Transverse colon (tissue), 3 donors: ENCODE results near the gene VANGL1.

ENCODE experiments used
- POLR2A ChIP-seq: fragments of 450-650 bp; IDR thresholded peaks from one replicate; pipeline ENCODE4 v1.6.1; 2016; ENCODE audit warnings: antibody characterized with exemption, mild to moderate bottlenecking, moderate library complexity
- TF ChIP-seq, protein P1 (sequence below), 5 experiments: fragments of 200-600 bp in 3 of 5; fragments of 450-650 bp in 2 of 5; sonication (generic) in 3 of 5; IDR thresholded peaks; 1 replicate in 2 of 5; 2 replicates in 3 of 5; pipeline ENCODE4 v1.5.1; 2016 to 2017; ENCODE audit warnings: antibody characterized with exemption in 5 of 5, inconsistent platforms in 3 of 5, mild to moderate bottlenecking in 2 of 5, moderate library complexity in 1 of 5

DNA sequence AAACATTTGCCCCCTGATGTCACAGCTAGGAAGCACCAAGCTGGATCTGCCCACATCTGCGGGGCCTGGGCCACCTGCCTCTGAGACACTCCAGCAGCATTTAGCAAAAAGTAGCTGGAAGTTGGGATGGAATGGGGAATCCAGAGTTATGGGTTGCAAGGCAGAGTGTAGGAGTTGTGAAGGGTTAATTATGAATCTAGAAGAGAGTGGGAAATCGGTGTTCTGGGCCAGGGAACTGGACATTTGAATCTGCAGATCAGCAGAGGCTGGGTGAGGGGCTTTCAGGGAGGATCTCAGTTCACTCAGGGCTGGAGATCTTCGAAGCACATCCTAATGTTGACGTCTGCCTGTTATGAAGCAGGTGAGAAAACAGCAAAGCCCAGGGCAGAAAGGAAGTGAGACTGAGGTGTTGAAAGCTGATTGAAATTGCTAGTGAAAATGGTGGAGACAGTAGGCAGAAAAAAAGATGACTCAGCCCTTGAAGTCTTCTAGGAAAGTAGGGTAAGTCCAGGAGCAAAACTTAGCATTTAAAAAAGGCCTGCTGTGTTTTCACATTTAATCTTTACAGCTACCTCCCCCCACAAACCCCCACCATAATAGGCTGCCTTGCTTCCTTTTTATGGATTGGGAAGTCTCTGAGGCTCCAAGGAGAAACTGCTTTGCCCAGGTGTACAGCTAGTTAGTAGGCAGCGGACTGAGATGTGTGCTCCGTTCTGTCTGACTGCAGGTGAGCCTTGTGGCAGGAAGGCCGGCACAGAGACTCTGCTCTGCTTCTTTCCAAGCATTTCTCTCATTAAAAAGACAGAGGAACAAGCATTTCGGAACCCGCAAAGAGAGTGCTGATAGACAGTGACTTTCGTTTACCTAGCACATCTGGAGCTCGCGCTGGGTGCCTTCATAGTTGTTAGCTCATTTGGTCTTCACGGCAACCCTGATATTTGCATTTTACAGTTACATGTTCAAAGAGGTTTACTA is 7.2 kb downstream of the VANGL1 start:
- TF ChIP-seq POLR2A, result no peak
- TF ChIP-seq, protein P1, sequence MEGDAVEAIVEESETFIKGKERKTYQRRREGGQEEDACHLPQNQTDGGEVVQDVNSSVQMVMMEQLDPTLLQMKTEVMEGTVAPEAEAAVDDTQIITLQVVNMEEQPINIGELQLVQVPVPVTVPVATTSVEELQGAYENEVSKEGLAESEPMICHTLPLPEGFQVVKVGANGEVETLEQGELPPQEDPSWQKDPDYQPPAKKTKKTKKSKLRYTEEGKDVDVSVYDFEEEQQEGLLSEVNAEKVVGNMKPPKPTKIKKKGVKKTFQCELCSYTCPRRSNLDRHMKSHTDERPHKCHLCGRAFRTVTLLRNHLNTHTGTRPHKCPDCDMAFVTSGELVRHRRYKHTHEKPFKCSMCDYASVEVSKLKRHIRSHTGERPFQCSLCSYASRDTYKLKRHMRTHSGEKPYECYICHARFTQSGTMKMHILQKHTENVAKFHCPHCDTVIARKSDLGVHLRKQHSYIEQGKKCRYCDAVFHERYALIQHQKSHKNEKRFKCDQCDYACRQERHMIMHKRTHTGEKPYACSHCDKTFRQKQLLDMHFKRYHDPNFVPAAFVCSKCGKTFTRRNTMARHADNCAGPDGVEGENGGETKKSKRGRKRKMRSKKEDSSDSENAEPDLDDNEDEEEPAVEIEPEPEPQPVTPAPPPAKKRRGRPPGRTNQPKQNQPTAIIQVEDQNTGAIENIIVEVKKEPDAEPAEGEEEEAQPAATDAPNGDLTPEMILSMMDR (IDR thresholded peaks at IDR 0.05), result no peak
